RWPE2 (cell line): ENCODE measurements around the gene CD300LD.
A peak's percentile ranks its signal among the peaks of the same experiment; 100 is the strongest.

Experiments used
- ATAC-seq: fragments of 200-7000 bp; cut with Tn5 transposase; 3 replicates; pipeline ENCODE4 v1.9.1; 2021; ENCODE audit warnings: low read depth
- DNase-seq: peaks from one replicate; pipeline ENCODE4 v3.0.0-alpha.2; 2020; ENCODE audit warnings: low spot score
- H3K27ac ChIP-seq: fragments of 450-650 bp; 2 replicates; pipeline ENCODE4 v1.5.1; 2017; ENCODE audit warnings: mild to moderate bottlenecking; ENCODE audit not compliant: poor library complexity, severe bottlenecking
- H3K27me3 ChIP-seq: fragments of 250-450 bp; sonication (Bioruptor Pico); 2 replicates; pipeline ENCODE4 v1.5.1; 2021; ENCODE audit warnings: mild to moderate bottlenecking, moderate library complexity; ENCODE audit not compliant: insufficient read depth, poor library complexity, severe bottlenecking
- H3K36me3 ChIP-seq: fragments of 250-450 bp; sonication (Bioruptor Pico); 2 replicates; pipeline ENCODE4 v1.5.1; 2020; ENCODE audit warnings: low read depth, mild to moderate bottlenecking, moderate library complexity
- H3K4me1 ChIP-seq: fragments of 250-450 bp; sonication (Bioruptor Pico); 2 replicates; pipeline ENCODE4 v1.5.1; 2021; ENCODE audit warnings: mild to moderate bottlenecking, moderate library complexity; ENCODE audit not compliant: insufficient read depth, poor library complexity, severe bottlenecking
- H3K4me3 ChIP-seq: fragments of 250-450 bp; sonication (Bioruptor Pico); 2 replicates; pipeline ENCODE4 v1.5.1; 2021; ENCODE audit warnings: mild to moderate bottlenecking, moderate library complexity; ENCODE audit not compliant: severe bottlenecking
- H3K9me3 ChIP-seq: fragments of 250-450 bp; sonication (Bioruptor Pico); 2 replicates; pipeline ENCODE4 v1.5.1; 2021; ENCODE audit warnings: mild to moderate bottlenecking, moderate library complexity; ENCODE audit not compliant: severe bottlenecking
- CTCF ChIP-seq: fragments of 450-650 bp; IDR thresholded peaks from one replicate; pipeline ENCODE4 v1.5.1; 2017; ENCODE audit warnings: mild to moderate bottlenecking, moderate library complexity; ENCODE audit not compliant: poor library complexity, severe bottlenecking

CD300LD gene

GRCh38 chr17:74608511-74608910 is 16.4 kb upstream of the CD300LD start:
- peaks cover 12% of the 10 kb centered on the region for H3K4me1 ChIP-seq
- DNase-seq (no peak), ATAC-seq (no peak)
- H3K27me3 ChIP-seq: no peaks in the 10 kb centered on the region
- TF ChIP-seq CTCF: no peak
- no peaks in the 10 kb centered on the region for H3K36me3 ChIP-seq
- no peaks in the 10 kb centered on the region for H3K9me3 ChIP-seq
- H3K27ac ChIP-seq: no peak overlapping the region
- no peak overlapping the region for H3K4me3 ChIP-seq

- Histone ChIP-seq H3K27ac (no peak overlapping the region), H3K36me3 (no peaks in the 10 kb centered on the region), H3K4me1 (peaks cover 12% of the 10 kb centered on the region), H3K4me3 (no peak overlapping the region), H3K9me3 (no peaks in the 10 kb centered on the region), H3K27me3 (no peaks in the 10 kb centered on the region)
- no peak for TF ChIP-seq CTCF
- ATAC-seq: no peak
- DNase-seq: no peak
These were observed 15.1 kb upstream of the CD300LD start for GRCh38 chr17:74607221-74607620.

- H3K9me3 ChIP-seq: no peaks in the 10 kb centered on the region
- peaks cover 12% of the 10 kb centered on the region for H3K4me1 ChIP-seq
- no peaks in the 10 kb centered on the region for H3K36me3 ChIP-seq
- no peak for TF ChIP-seq CTCF
- H3K27ac ChIP-seq: peak overlapping the region; percentile 27
- no peak for DNase-seq
- ATAC-seq: no peak
- no peak overlapping the region for H3K4me3 ChIP-seq
- no peaks in the 10 kb centered on the region for H3K27me3 ChIP-seq
These were observed 14.0 kb upstream of the CD300LD start for GRCh38 chr17:74606050-74606449.

GRCh38 chr17:74605361-74605760 is 13.3 kb upstream of the CD300LD start:
- no peaks in the 10 kb centered on the region for H3K36me3 ChIP-seq
- H3K4me3 ChIP-seq: no peak overlapping the region
- peak; percentile 97 for ATAC-seq
- H3K4me1 ChIP-seq: peaks cover 12% of the 10 kb centered on the region
- no peaks in the 10 kb centered on the region for H3K27me3 ChIP-seq
- peak; percentile 91 for DNase-seq
- H3K9me3 ChIP-seq: no peaks in the 10 kb centered on the region
- H3K27ac ChIP-seq: peak overlapping the region; percentile 27
- TF ChIP-seq CTCF: no peak

GRCh38 chr17:74604761-74605160 is 12.7 kb upstream of the CD300LD start:
- H3K9me3 ChIP-seq: no peaks in the 10 kb centered on the region
- peak overlapping the region; percentile 27 for H3K27ac ChIP-seq
- ATAC-seq: no peak
- no peak for DNase-seq
- H3K27me3 ChIP-seq: no peaks in the 10 kb centered on the region
- no peak overlapping the region for H3K4me3 ChIP-seq
- TF ChIP-seq CTCF: no peak
- no peaks in the 10 kb centered on the region for H3K36me3 ChIP-seq
- peaks cover 14% of the 10 kb centered on the region for H3K4me1 ChIP-seq
